Measurements from ENCODE around the gene SIK1.
"Not testable (repeated sequence)": the region's sequence is repeated elsewhere in the genome, so short reads cannot be mapped to it uniquely, and the experiment has no call there.

Gene SIK1

GRCh38 chr21:43403651-43404430, 23.1 kb downstream of the SIK1 start:
- not testable (repeated sequence) for H3K9me3 ChIP-seq (ENCODE audit: control insufficient read depth, insufficient read depth, low read depth, low read length); H3K4me1 ChIP-seq (ENCODE audit: control insufficient read depth, insufficient read depth, low read length); H3K27me3 ChIP-seq (ENCODE audit: control insufficient read depth, insufficient read depth, low read length); H3K36me3 ChIP-seq (ENCODE audit: control insufficient read depth, insufficient read depth, low read length); H3K4me3 ChIP-seq (ENCODE audit: low read depth, low read length); H3K27ac ChIP-seq (ENCODE audit: low read depth, low read length); H3K9ac ChIP-seq (ENCODE audit: low read length)

- H3K27me3 ChIP-seq (ENCODE audit: control insufficient read depth, insufficient read depth, low read length); H3K27ac ChIP-seq (ENCODE audit: low read depth, low read length); H3K9ac ChIP-seq (ENCODE audit: low read length); H3K4me3 ChIP-seq (ENCODE audit: low read depth, low read length); H3K9me3 ChIP-seq (ENCODE audit: control insufficient read depth, insufficient read depth, low read depth, low read length); H3K36me3 ChIP-seq (ENCODE audit: control insufficient read depth, insufficient read depth, low read length); H3K4me1 ChIP-seq (ENCODE audit: control insufficient read depth, insufficient read depth, low read length): not testable (repeated sequence)
These were observed 25.8 kb downstream of the SIK1 start for GRCh38 chr21:43401125-43401524.

GRCh38 chr21:43399595-43400015, 27.3 kb downstream of the SIK1 start:
- H3K27ac ChIP-seq (ENCODE audit: low read depth, low read length); H3K4me3 ChIP-seq (ENCODE audit: low read depth, low read length); H3K4me1 ChIP-seq (ENCODE audit: control insufficient read depth, insufficient read depth, low read length); H3K9ac ChIP-seq (ENCODE audit: low read length); H3K27me3 ChIP-seq (ENCODE audit: control insufficient read depth, insufficient read depth, low read length); H3K9me3 ChIP-seq (ENCODE audit: control insufficient read depth, insufficient read depth, low read depth, low read length); H3K36me3 ChIP-seq (ENCODE audit: control insufficient read depth, insufficient read depth, low read length): not testable (repeated sequence)

- not testable (repeated sequence) for H3K36me3 ChIP-seq (ENCODE audit: control insufficient read depth, insufficient read depth, low read length); H3K9ac ChIP-seq (ENCODE audit: low read length); H3K27ac ChIP-seq (ENCODE audit: low read depth, low read length); H3K4me3 ChIP-seq (ENCODE audit: low read depth, low read length); H3K4me1 ChIP-seq (ENCODE audit: control insufficient read depth, insufficient read depth, low read length); H3K27me3 ChIP-seq (ENCODE audit: control insufficient read depth, insufficient read depth, low read length); H3K9me3 ChIP-seq (ENCODE audit: control insufficient read depth, insufficient read depth, low read depth, low read length)
These were observed 27.8 kb downstream of the SIK1 start for GRCh38 chr21:43399136-43399535.

GRCh38 chr21:43398533-43398932, 28.4 kb downstream of the SIK1 start:
- not testable (repeated sequence) for H3K4me1 ChIP-seq (ENCODE audit: control insufficient read depth, insufficient read depth, low read length); H3K4me3 ChIP-seq (ENCODE audit: low read depth, low read length); H3K9me3 ChIP-seq (ENCODE audit: control insufficient read depth, insufficient read depth, low read depth, low read length); H3K27ac ChIP-seq (ENCODE audit: low read depth, low read length); H3K27me3 ChIP-seq (ENCODE audit: control insufficient read depth, insufficient read depth, low read length); H3K9ac ChIP-seq (ENCODE audit: low read length); H3K36me3 ChIP-seq (ENCODE audit: control insufficient read depth, insufficient read depth, low read length)

- H3K27me3 ChIP-seq (ENCODE audit: control insufficient read depth, insufficient read depth, low read length); H3K27ac ChIP-seq (ENCODE audit: low read depth, low read length); H3K4me1 ChIP-seq (ENCODE audit: control insufficient read depth, insufficient read depth, low read length); H3K4me3 ChIP-seq (ENCODE audit: low read depth, low read length); H3K36me3 ChIP-seq (ENCODE audit: control insufficient read depth, insufficient read depth, low read length); H3K9ac ChIP-seq (ENCODE audit: low read length); H3K9me3 ChIP-seq (ENCODE audit: control insufficient read depth, insufficient read depth, low read depth, low read length): not testable (repeated sequence)
These were observed 28.9 kb downstream of the SIK1 start for GRCh38 chr21:43398000-43398399.

- not testable (repeated sequence) for H3K9me3 ChIP-seq (ENCODE audit: control insufficient read depth, insufficient read depth, low read depth, low read length); H3K9ac ChIP-seq (ENCODE audit: low read length); H3K27me3 ChIP-seq (ENCODE audit: control insufficient read depth, insufficient read depth, low read length); H3K4me3 ChIP-seq (ENCODE audit: low read depth, low read length); H3K4me1 ChIP-seq (ENCODE audit: control insufficient read depth, insufficient read depth, low read length); H3K36me3 ChIP-seq (ENCODE audit: control insufficient read depth, insufficient read depth, low read length); H3K27ac ChIP-seq (ENCODE audit: low read depth, low read length)
These were observed 29.5 kb downstream of the SIK1 start for GRCh38 chr21:43397439-43397808.

- H3K27ac ChIP-seq (ENCODE audit: low read depth, low read length); H3K9me3 ChIP-seq (ENCODE audit: control insufficient read depth, insufficient read depth, low read depth, low read length); H3K4me3 ChIP-seq (ENCODE audit: low read depth, low read length); H3K27me3 ChIP-seq (ENCODE audit: control insufficient read depth, insufficient read depth, low read length); H3K36me3 ChIP-seq (ENCODE audit: control insufficient read depth, insufficient read depth, low read length); H3K4me1 ChIP-seq (ENCODE audit: control insufficient read depth, insufficient read depth, low read length); H3K9ac ChIP-seq (ENCODE audit: low read length): not testable (repeated sequence)
These were observed 30.0 kb downstream of the SIK1 start for GRCh38 chr21:43396788-43397438.

GRCh38 chr21:43383351-43383750, 43.6 kb downstream of the SIK1 start:
- H3K27ac ChIP-seq (ENCODE audit: low read depth, low read length); H3K36me3 ChIP-seq (ENCODE audit: control insufficient read depth, insufficient read depth, low read length); H3K9ac ChIP-seq (ENCODE audit: low read length); H3K4me1 ChIP-seq (ENCODE audit: control insufficient read depth, insufficient read depth, low read length); H3K4me3 ChIP-seq (ENCODE audit: low read depth, low read length); H3K27me3 ChIP-seq (ENCODE audit: control insufficient read depth, insufficient read depth, low read length); H3K9me3 ChIP-seq (ENCODE audit: control insufficient read depth, insufficient read depth, low read depth, low read length): not testable (repeated sequence)

- H3K9me3 ChIP-seq (ENCODE audit: control insufficient read depth, insufficient read depth, low read depth, low read length); H3K4me1 ChIP-seq (ENCODE audit: control insufficient read depth, insufficient read depth, low read length); H3K36me3 ChIP-seq (ENCODE audit: control insufficient read depth, insufficient read depth, low read length); H3K27me3 ChIP-seq (ENCODE audit: control insufficient read depth, insufficient read depth, low read length); H3K27ac ChIP-seq (ENCODE audit: low read depth, low read length); H3K9ac ChIP-seq (ENCODE audit: low read length); H3K4me3 ChIP-seq (ENCODE audit: low read depth, low read length): not testable (repeated sequence)
These were observed 44.0 kb downstream of the SIK1 start for GRCh38 chr21:43382902-43383301.

GRCh38 chr21:43380852-43381533, 45.9 kb downstream of the SIK1 start:
- not testable (repeated sequence) for H3K27ac ChIP-seq (ENCODE audit: low read depth, low read length); H3K9ac ChIP-seq (ENCODE audit: low read length); H3K4me1 ChIP-seq (ENCODE audit: control insufficient read depth, insufficient read depth, low read length); H3K4me3 ChIP-seq (ENCODE audit: low read depth, low read length); H3K27me3 ChIP-seq (ENCODE audit: control insufficient read depth, insufficient read depth, low read length); H3K36me3 ChIP-seq (ENCODE audit: control insufficient read depth, insufficient read depth, low read length); H3K9me3 ChIP-seq (ENCODE audit: control insufficient read depth, insufficient read depth, low read depth, low read length)
